Thyroid gland (tissue), 4 donors: ENCODE results near the gene MEN1. TPM values are rescaled to one million over a fixed set of nuclear protein-coding genes. Genes with fewer than 3 reads are reported as not detected.
A peak's percentile ranks its signal among the peaks of the same experiment; 100 is the strongest.

Experiments used
- DNase-seq, 2 donors: peaks; one replicate each; pipeline ENCODE4 v3.0.0-alpha.2; 2019
- H3K27ac ChIP-seq, 3 donors: fragments of 200-600 bp; sonication (generic); 1 replicate in 2 of 3; 2 replicates in 1 of 3; pipeline ENCODE4 v1.5.1; 2016 to 2019; ENCODE audit warnings: mild to moderate bottlenecking in 1 of 3, moderate library complexity in 1 of 3
- H3K27me3 ChIP-seq: fragments of 200-600 bp; sonication (generic); one replicate; pipeline ENCODE4 v1.5.1; 2019
- H3K36me3 ChIP-seq, 2 donors: fragments of 200-600 bp; sonication (generic); one replicate each; pipeline ENCODE4 v1.5.1; 2016 to 2019
- H3K4me1 ChIP-seq, 2 donors: fragments of 200-600 bp; sonication (generic); one replicate each; pipeline ENCODE4 v1.5.1; 2017 to 2019
- H3K4me3 ChIP-seq, 3 donors: fragments of 200-600 bp; sonication (generic); replicated peaks in 1 of 3; 1 replicate in 2 of 3; 2 replicates in 1 of 3; pipeline ENCODE4 v1.5.1; 2016; ENCODE audit warnings: mild to moderate bottlenecking in 1 of 3
- H3K9me3 ChIP-seq: fragments of 200-600 bp; sonication (generic); one replicate; pipeline ENCODE4 v1.5.1; 2017
- CTCF ChIP-seq, 6 experiments: fragments of 200-600 bp in 3 of 6; fragments of 450-650 bp in 3 of 6; sonication (generic) in 3 of 6; IDR thresholded peaks; one replicate each; pipeline ENCODE4 v1.5.1; 2016 to 2019; ENCODE audit warnings: antibody characterized with exemption in 6 of 6, mild to moderate bottlenecking in 2 of 6, inconsistent platforms in 1 of 6, moderate library complexity in 1 of 6
- POLR2A ChIP-seq, 2 donors: fragments of 450-650 bp; IDR thresholded peaks; one replicate each; pipeline ENCODE4 v1.6.1; 2017; ENCODE audit warnings: antibody characterized with exemption in 2 of 2, mild to moderate bottlenecking in 2 of 2, moderate library complexity in 1 of 2
- WGBS, 2 donors: methylation state at CpG; one replicate each; pipeline ENCODE4 v1.1.5; 2017; 5-methylcytosine and 5-hydroxymethylcytosine counted together
- intact Hi-C: fragments of 100-400 bp; cut with DNase I; formaldehyde crosslinking; loops from one replicate; pipeline ENCODE4 v1.15.1; 2023
- total RNA-seq, 4 donors: library from RNA; depleted of rRNA; stranded (reverse); fragments of >200 nt; gene quantifications; one replicate each; pipeline ENCODE4 v1.2.3, GENCODE V29; 2016

The MEN1 gene
- total RNA-seq, 4 donors from 2014 or later: 23.5 to 31.5 (median 25.1) TPM

- Histone ChIP-seq H3K9me3 (no peaks in the 10 kb centered on the region), H3K27ac (no peak overlapping the region), H3K4me1 (no peaks in the 10 kb centered on the region), H3K27me3 (no peaks in the 10 kb centered on the region), H3K36me3 (no peaks in the 10 kb centered on the region), H3K4me3 (no peak overlapping the region)
- no peak for DNase-seq
- intact Hi-C loops: no loop called here
- no peak for TF ChIP-seq POLR2A (IDR thresholded peaks at IDR 0.05)
- TF ChIP-seq CTCF (IDR thresholded peaks at IDR 0.05): no peak
- 69 to 77% methylated on average over 7 of the region's 7 CpGs for WGBS, 2 donors
These were observed 4.4 kb upstream of the MEN1 start for GRCh38 chr11:64814712-64815187.

- Histone ChIP-seq H3K27me3 (no peaks in the 10 kb centered on the region), H3K36me3 (no peaks in the 10 kb centered on the region), H3K27ac (no peak overlapping the region), H3K9me3 (no peaks in the 10 kb centered on the region), H3K4me1 (peaks cover 6 to 8% of the 10 kb centered on the region in 2 donors), H3K4me3 (no peak overlapping the region)
- intact Hi-C loops: no loop called here
- DNase-seq: no peak
- 86 to 87% methylated on average over 5 of the region's 5 CpGs for WGBS, 2 donors
- TF ChIP-seq POLR2A (IDR thresholded peaks at IDR 0.05) (no peak), CTCF (IDR thresholded peaks at IDR 0.05) (no peak)
These were observed 3.5 kb upstream of the MEN1 start for GRCh38 chr11:64813826-64814225.

- H3K4me3 ChIP-seq: peak overlapping the region in 1 of 3 donors; percentile 78
- intact Hi-C loops: no loop called here
- no peak for TF ChIP-seq POLR2A (IDR thresholded peaks at IDR 0.05)
- TF ChIP-seq CTCF (IDR thresholded peaks at IDR 0.05): no peak
- DNase-seq: peak; percentile 22 to 25
- 42 to 47% methylated on average over 17 of the region's 17 CpGs for WGBS, 2 donors
- peaks cover 6 to 8% of the 10 kb centered on the region in 2 donors for H3K4me1 ChIP-seq
- H3K27me3 ChIP-seq: no peaks in the 10 kb centered on the region
- H3K36me3 ChIP-seq: peaks cover 0 to 8% of the 10 kb centered on the region in 2 donors
- peak overlapping the region in 1 of 3 donors; percentile 52 for H3K27ac ChIP-seq
- H3K9me3 ChIP-seq: no peaks in the 10 kb centered on the region
These were observed 531 bp upstream of the MEN1 start for GRCh38 chr11:64810891-64811272.

GRCh38 chr11:64809781-64810241, 540 bp downstream of the MEN1 start:
- no peaks in the 10 kb centered on the region for H3K9me3 ChIP-seq
- H3K4me3 ChIP-seq: peak overlapping the region; percentile 72 to 93 (median 78)
- 2 to 9% methylated on average over 12 to 33 of the region's 44 CpGs for WGBS, 2 donors
- intact Hi-C loops: no loop called here
- H3K4me1 ChIP-seq: peaks cover 6 to 8% of the 10 kb centered on the region in 2 donors
- no peaks in the 10 kb centered on the region for H3K27me3 ChIP-seq
- H3K36me3 ChIP-seq: peaks cover 6 to 16% of the 10 kb centered on the region in 2 donors
- TF ChIP-seq POLR2A (IDR thresholded peaks at IDR 0.05) (no peak), CTCF (IDR thresholded peaks at IDR 0.05) (no peak)
- peak; percentile 66 to 75 for DNase-seq
- peak overlapping the region in 2 of 3 donors; percentile 40 to 52 for H3K27ac ChIP-seq

- no peaks in the 10 kb centered on the region for H3K27me3 ChIP-seq
- H3K9me3 ChIP-seq: no peaks in the 10 kb centered on the region
- H3K4me3 ChIP-seq: no peak overlapping the region
- intact Hi-C loops: no loop called here
- peaks cover 14 to 28% of the 10 kb centered on the region in 2 donors for H3K4me1 ChIP-seq
- peaks cover 10 to 17% of the 10 kb centered on the region in 2 donors for H3K36me3 ChIP-seq
- DNase-seq: no peak
- 91 to 95% methylated on average over 6 to 9 of the region's 9 CpGs for WGBS, 2 donors
- TF ChIP-seq POLR2A (IDR thresholded peaks at IDR 0.05) (no peak), CTCF (IDR thresholded peaks at IDR 0.05) (no peak)
- H3K27ac ChIP-seq: no peak overlapping the region
These were observed 4.9 kb downstream of the MEN1 start for GRCh38 chr11:64805481-64805880.
